UCSD-AML1 (cell line): ENCODE data around the gene VKORC1L1.
"Not testable (repeated sequence)": the region's sequence is repeated elsewhere in the genome, so short reads cannot be mapped to it uniquely, and the experiment has no call there.

Experiments
- DNase-seq: peaks from one replicate; lab custom pipeline; 2025; ENCODE audit not compliant: unreplicated experiment; lab: John Stamatoyannopoulos, UW

The VKORC1L1 gene

DNA sequence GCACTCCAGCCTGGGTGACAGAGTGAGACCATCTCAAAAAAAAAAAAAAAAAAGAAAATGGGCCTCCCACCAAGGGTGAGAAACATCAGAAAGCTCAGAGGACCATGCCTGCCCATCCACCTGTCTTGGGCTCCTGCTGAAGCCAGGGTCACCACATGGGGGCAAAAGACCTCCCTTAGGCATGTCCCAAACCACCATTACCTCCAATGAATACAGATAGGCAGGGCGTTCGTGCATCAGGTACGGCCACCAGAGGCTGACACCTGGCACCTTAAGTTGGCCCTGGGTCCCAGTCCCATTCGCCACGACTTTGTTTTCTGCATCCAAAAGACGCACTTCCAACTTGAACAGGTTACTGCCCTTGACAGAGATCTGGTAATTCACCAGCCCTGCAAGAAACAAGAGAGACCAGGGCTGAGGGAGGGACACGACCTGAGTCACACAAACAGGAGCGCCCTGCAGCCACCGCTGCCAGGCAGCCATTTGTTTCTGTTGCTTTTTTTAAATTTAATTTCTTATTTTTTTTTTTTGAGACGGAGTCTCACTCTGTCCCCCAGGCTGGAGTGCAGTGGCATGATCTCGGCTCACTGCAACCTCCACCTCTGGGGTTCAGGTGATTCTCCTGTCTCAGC, 103.1 kb downstream of the VKORC1L1 start:
- DNase-seq, result no peak

DNA sequence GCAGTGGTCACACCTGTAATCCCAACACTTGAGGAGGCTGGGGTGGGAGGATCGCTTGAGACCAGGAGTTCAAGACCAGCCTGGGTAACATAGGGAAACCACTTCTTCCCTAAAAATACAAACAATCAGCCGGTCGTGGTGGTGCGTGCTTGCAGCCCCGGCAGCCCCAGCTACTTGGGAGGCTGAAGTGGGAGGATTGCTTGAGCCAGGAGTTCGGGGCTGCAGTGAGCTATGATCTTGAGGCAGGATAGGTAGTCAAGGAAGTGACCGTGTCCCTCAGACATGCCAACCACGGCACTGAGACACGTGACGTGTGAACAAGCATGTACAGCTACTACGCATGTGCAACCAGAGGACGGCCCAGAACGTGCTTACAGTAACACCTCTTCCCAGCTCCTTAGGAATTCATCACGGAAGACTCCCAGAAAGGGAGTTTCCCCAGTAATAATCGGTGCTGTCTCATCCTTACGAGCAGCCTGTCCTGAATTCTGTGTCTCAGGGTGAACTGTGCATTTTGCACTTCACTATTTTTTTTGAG, 103.9 kb downstream of the VKORC1L1 start:
- DNase-seq, result no peak

DNA sequence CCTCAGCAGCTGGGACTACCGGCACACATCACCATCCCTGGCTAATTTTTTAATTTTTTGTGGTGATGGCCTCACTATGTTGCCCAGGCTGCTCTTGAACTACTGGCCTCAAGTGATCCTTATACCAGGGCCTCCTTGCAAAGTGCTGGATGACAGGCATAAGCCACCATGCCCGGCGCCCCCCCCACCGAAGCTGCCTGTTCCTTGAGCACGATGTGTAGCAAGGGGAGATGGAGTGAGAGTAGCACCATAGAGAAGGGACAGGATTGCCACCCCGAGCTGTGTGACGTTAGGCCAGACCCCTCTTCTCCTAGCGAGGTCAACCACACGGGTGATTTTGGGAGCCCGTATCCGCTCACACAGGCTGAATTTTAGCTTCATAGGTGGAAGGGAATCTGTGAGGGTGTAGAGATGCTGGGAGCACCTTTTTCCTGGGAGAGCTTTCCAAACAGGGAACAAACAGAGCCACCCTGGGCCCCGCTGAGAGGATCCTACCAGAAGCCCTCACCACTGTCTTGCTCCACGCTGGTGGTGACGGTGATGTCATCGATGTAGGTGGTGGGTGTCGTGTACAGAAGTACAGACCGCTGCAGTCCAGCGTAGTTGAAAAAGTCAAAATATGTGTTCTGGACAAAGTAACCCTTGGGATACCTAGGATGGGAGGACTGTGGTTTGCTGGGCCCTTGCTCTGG, 106.2 kb downstream of the VKORC1L1 start:
- DNase-seq, result no peak

DNA sequence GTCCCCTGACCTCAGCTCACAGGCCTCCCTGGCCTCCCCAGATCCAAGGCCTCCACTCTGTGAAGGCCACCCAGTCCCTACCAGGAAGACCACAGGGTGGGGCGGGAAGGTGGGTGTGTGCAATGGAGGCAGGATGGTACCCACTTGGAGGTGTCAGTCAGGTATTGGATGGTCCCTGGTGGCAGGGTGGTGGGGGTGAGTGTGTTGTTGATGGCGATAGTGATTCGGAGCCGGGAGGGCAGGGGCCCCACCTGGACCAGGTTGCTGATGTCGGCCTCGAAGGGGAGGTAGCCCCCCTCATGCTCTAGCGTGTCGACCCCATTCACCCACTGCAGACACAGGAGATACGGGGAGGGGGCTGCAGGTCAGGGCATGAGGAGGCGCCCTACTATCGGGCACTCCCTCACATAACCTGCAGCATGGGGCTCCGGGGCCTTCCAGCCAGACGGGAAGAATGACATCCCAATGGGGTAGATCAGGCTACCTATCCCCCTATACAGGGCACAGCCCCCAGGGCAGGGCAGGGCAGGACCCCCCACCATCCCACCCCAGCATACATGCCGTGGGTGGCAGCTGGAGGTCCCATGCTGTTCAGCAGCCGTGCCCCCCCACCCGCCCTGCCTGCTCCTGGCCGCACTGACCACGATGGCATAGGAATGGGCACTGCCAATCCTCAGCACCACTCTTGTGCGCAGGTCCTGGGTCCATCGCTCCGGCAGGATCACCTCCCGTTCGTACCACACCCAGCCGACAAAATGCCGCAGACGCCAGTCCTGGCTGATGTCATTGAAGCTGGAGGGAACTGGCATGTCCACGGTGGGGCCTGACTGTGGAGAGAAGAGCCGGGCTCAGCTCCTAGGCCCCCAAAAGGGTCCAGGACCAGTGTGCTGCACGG, 107.0 kb downstream of the VKORC1L1 start:
- no peak for DNase-seq

DNA sequence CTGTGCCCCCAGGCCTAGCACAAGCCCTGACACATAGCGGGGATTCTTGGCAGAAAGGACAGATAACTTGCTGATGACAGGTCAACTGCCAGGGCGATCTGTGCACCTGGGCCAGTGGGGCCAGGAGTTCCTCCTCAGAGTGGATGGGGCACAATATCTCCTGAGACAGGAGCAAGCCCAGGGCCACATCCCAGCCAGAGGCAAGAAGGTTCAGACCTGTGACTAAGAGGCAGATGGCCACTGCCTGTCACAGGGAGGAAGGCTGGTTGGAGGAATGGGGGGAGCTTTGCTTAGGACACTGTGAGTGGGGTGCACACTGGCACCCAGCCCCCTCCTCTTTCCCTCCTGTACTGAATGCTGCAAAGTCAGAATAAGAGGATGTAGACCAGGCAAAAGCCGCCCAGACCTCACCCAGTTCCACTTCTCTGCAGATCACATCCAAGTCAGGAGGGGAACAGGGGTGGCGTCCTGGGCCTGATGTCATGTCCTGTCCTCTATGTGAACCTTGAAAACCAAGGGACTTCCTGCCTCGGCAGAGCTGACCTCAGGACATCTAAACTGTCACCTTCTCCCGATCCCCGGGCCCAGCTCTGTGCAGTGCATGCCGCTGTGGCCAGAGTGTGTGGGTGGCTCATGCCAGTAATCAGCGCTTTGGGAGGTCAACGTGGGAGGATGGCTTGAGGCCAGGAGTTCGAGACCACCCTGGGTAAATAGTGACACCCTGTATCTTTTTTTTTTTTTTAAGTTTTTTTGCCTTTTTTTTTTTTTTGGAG, 107.8 kb downstream of the VKORC1L1 start:
- DNase-seq, result peak; percentile 55

DNA sequence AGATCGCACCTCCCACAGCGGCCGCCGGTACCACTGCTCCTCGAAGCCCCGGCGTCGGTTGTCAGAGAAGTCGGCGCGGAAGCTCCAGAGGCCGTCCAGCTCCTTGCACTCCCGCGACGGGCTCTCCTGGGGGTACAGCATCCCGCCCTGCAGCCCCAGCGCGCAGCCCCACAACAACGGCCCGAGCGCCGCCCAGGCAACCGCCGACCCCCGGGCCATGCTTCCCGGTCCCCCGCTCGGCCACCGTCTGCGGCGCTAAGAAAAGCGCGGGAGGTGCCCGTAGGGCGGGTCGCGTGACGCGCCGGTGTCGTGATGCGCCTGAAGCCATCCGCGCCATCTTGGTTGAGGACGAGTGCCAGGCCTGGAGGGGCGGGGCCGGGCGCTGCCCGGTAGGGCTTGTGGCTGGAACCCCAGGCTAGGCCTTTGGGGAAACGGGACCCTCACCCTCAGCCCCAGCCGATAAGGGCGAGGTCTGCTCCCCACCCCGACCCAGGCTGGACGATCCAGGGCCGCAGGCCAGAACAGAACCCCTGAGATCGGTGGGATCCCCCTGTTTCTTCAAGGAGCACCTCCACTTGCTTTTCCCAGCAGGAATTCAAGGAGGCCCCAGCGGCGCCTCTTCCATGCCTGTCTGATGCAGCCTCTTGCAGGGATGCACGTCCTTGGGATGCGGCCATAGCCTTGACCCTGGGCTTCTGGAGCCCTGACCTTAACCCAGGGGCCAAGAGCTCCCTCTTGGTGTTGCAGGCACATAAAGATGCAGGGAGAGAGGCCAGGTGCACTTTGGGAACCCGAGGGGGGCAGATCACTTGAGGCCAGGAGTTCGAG, 109.3 kb downstream of the VKORC1L1 start, which contains the start of gene GUSB:
Gene GUSB, minus strand, starts transcription at position 249 of the 828 bp plus-strand sequence. Its CDS starts 30 bp downstream, at position 219.
- peak; percentile 79 for DNase-seq

- no peak for DNase-seq
Observed at GRCh38 chr7:65983965-65984658, 111.2 kb downstream of the VKORC1L1 start.

DNA sequence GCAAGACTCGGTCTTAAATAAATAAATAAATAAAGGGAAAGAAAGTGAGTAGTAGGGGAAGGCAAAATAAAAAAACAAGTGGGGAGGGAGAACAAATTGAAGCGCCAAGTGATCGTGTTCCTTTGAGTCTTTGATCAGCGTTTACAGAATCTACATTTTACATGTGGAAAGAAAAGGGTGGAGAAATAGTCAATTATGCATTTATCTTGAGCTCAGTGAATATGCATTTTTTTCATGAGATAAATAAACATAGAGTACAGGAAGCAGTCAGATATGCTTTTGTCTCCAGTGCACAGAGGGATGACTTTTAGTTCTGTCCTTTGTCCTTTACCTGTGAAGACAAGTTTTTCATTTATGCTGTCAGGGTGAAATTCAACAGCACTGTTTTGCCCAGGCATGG, 115.2 kb downstream of the VKORC1L1 start:
- no peak for DNase-seq

DNA sequence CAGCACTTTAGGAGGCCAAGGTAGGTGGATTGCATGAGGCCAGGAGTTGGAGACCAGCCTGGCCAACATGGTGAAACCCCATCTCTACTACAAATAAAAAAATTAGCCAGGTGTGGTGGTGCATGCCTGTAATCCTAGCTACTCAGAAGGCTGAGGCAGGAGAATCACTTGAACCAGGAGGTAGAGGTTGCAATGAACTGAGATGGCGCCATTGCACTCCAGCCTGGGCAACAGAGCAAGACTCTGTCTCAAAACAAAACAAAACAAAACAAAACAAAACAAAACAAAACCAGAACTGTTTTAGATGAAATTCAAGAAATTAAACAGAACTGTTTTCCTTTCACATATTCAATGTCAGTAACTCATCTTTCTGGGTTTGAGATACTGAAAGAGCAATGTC, 115.6 kb downstream of the VKORC1L1 start:
- not testable (repeated sequence) for DNase-seq

DNA sequence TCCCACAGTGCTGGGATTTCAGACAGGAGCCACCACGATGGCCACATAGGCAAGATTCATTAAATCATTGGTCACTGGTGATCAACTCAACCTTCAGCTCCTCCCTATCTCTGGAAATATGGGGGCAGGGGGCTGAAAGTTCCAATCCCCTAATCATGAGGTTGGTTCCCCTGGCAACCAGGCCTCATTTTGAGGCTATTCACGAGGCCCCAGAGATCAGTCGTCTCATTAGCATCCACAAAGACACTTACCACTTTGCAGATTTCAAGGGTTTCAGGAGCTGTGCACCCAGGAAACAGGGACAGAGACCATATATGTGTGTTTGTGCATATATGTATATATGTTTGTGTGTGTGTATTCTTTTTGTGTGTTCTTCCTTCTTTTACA, 116.8 kb downstream of the VKORC1L1 start:
- DNase-seq, result no peak

- not testable (repeated sequence) for DNase-seq
Observed at GRCh38 chr7:65991829-65992228, 119.0 kb downstream of the VKORC1L1 start.

DNA sequence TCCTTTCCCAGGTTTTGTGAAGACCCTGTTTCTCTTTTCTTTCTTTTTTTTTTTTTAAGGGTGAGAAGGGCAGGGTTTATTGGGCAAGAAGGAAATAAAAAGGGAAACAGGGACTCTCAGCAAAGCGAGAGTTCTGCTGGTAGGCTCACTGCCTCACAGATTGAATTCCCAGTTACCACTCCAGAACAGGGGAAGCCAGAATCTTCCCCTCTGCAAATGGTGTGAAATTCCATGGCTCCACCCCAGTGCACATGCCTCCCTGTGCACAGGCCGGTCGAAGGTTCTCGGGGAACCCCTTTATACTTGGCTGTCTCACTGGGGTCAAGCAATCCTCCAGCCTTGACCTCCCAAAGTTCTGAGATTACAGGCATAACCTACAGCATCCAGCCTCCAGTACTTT, 119.7 kb downstream of the VKORC1L1 start:
- DNase-seq, result no peak

GRCh38 chr7:65994984-65995383, 122.1 kb downstream of the VKORC1L1 start:
- not testable (repeated sequence) for DNase-seq

- DNase-seq, result not testable (repeated sequence)
Observed at GRCh38 chr7:66000823-66001417, 128.0 kb downstream of the VKORC1L1 start.

DNA sequence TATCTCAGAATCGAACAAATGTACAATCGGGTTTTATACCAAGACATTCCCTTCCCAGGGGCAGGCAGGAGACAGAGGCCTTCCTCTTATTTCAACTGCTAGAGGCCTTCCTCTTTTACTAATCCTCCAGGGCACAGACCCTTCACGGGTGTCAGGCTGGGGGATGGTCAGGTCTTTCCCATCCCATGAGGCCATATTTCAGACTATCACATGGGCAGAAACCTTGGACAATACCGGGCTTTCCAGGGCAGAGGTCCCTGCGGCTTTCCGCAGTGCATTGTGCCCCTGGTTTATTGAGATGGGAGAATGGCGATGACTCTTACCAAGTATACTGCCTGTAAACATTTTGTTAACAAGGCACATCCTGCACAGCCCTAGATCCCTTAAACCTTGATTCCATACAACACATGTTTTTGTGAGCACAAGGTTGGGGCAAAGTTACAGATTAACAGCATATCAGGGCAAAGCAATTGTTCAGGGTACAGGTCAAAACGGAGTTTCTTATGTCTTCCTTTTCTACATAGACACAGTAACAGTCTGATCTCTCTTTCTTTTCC, 132.3 kb downstream of the VKORC1L1 start:
- not testable (repeated sequence) for DNase-seq

GRCh38 chr7:66007232-66007631, 134.4 kb downstream of the VKORC1L1 start:
- no peak for DNase-seq
